Stomach (tissue), 9 donors: ENCODE data around the gene ZNF333. TPM values are rescaled to one million over a fixed set of nuclear protein-coding genes. Genes with fewer than 3 reads are reported as not detected.

ENCODE experiments used
- DNase-seq, 2 donors: peaks; one replicate each; pipeline versions ENCODE4 v3.0.0 to v3.0.0-alpha.2; 2013 to 2019
- H3K27ac ChIP-seq, 5 donors: fragments of 200-600 bp in 4 of 5; sonication (generic) in 4 of 5; one replicate each; pipeline ENCODE4 v1.5.1; 2013 to 2019; ENCODE audit warnings: mild to moderate bottlenecking in 1 of 5, moderate library complexity in 1 of 5
- H3K27me3 ChIP-seq, 3 donors: fragments of 200-600 bp; sonication (generic); one replicate each; pipeline ENCODE4 v1.5.1; 2017 to 2019; ENCODE audit warnings: mixed run types in 1 of 3
- H3K36me3 ChIP-seq, 4 donors: fragments of 200-600 bp; sonication (generic); 1 replicate in 3 of 4; 2 replicates in 1 of 4; pipeline ENCODE4 v1.5.1; 2016 to 2019
- H3K4me1 ChIP-seq, 4 donors: fragments of 200-600 bp; sonication (generic); one replicate each; pipeline ENCODE4 v1.5.1; 2016 to 2019
- H3K4me3 ChIP-seq, 4 donors: fragments of 200-600 bp; sonication (generic) in 3 of 4; one replicate each; pipeline ENCODE4 v1.5.1; 2016 to 2019; ENCODE audit warnings: mild to moderate bottlenecking in 1 of 4
- H3K9me3 ChIP-seq, 4 donors: fragments of 200-600 bp; sonication (generic); one replicate each; pipeline ENCODE4 v1.5.1; 2016 to 2019
- CTCF ChIP-seq, 7 experiments: fragments of 450-650 bp in 4 of 7; fragments of 200-600 bp in 3 of 7; sonication (generic) in 3 of 7; IDR thresholded peaks; one replicate each; pipeline ENCODE4 v1.5.1; 2016 to 2019; ENCODE audit warnings: antibody characterized with exemption in 7 of 7, control low read depth in 2 of 7, mild to moderate bottlenecking in 1 of 7
- EP300 ChIP-seq: sonication (generic); formaldehyde crosslinking; IDR thresholded peaks from one replicate; pipeline ENCODE4 v1.6.1; 2017; ENCODE audit warnings: antibody characterized with exemption
- POLR2A ChIP-seq, 4 donors: fragments of 450-650 bp; IDR thresholded peaks; one replicate each; pipeline ENCODE4 v1.6.1; 2016; ENCODE audit warnings: antibody characterized with exemption in 4 of 4, control low read depth in 2 of 4, mild to moderate bottlenecking in 1 of 4, moderate library complexity in 1 of 4
- POLR2AphosphoS5 ChIP-seq, 3 donors: sonication (generic); formaldehyde crosslinking; IDR thresholded peaks; one replicate each; pipeline ENCODE4 v1.6.1; 2016; ENCODE audit warnings: antibody characterized with exemption in 3 of 3
- WGBS, 5 donors: extraction: QIAGEN DNeasy Blood & Tissue Kit in 3 of 5; methylation state at CpG; one replicate each; pipeline versions ENCODE4 v1.1.5 to v1.1.7; 2013 to 2018; 5-methylcytosine and 5-hydroxymethylcytosine counted together
- intact Hi-C: fragments of 100-400 bp; cut with DNase I; formaldehyde crosslinking; loops from one replicate; pipeline ENCODE4 v1.15.1; 2023; ENCODE audit warnings: low total_unique reads
- polyA plus RNA-seq, 3 donors: library from polyadenylated mRNA; stranded (reverse); fragments of 200-250 nt; gene quantifications; one replicate each; pipeline ENCODE4 v1.2.3, GENCODE V29; 2013
- total RNA-seq, 5 donors: library from RNA; depleted of rRNA; stranded (reverse); fragments of >200 nt; gene quantifications; one replicate each; pipeline versions ENCODE4 v1.1.0 to v1.2.3, GENCODE V29; 2014 to 2016
- donor health status: healthy with polysubstance abuse.
- donor health status: Bipolar disorder and iron deficiency.
- donor health status: healthy.

Gene ZNF333
- total and polyA plus RNA-seq, 8 donors: 3.8 to 25.9 (median 5.2) TPM

DNA sequence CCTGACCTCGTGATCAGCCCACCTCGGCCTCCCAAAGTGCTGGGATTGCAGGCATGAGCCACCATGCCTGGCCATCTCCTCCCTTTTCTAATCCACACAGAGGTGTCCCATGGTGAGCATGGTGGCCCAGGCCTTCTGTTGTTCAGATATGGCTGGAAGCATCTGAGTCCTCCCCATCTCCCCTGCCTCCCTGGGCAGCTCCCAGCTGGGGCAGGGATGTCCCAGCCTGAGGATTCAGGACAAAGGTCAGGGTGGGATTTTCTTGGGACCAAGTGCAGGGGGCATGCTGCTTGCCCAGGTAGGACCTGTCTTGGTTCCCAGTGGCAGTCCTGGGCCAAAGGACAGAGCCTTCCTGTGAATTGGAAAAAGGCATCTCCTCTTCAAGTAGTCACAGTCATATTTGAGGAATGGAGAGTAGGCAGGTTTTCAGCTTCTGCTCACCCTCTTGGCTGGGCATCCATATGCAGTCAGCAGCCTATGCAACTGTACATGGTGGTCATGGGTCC lies 77.7 kb downstream of the ZNF333 start:
- H3K27me3 ChIP-seq: peaks cover 0 to 6% (median 0%) of the 10 kb centered on the region in 3 donors
- no peak for TF ChIP-seq POLR2A (IDR thresholded peaks at IDR 0.05)
- TF ChIP-seq EP300: no peak
- no peak for TF ChIP-seq CTCF (IDR thresholded peaks at IDR 0.05)
- no peak for TF ChIP-seq POLR2AphosphoS5 (IDR thresholded peaks at IDR 0.05)
- H3K9me3 ChIP-seq: peaks cover 0 to 5% (median 0%) of the 10 kb centered on the region in 4 donors
- no peak overlapping the region for H3K27ac ChIP-seq
- no peaks in the 10 kb centered on the region for H3K4me1 ChIP-seq
- H3K4me3 ChIP-seq: no peak overlapping the region
- peaks cover 0 to 27% (median 0%) of the 10 kb centered on the region in 4 donors for H3K36me3 ChIP-seq
- peak in 1 of 2 donors; percentile 11 for DNase-seq
- intact Hi-C loops: loop anchor here (5.0 kb wide), 1 partner anchor 370 kb away; no protein-coding TSS in a partner anchor
- WGBS, 5 donors: 56 to 85% (median 76%) methylated on average over 2 of the region's 2 CpGs

GRCh38 chr19:14768001-14768400 lies 78.2 kb downstream of the ZNF333 start:
- DNase-seq: no peak
- TF ChIP-seq CTCF (IDR thresholded peaks at IDR 0.05) (no peak), POLR2A (IDR thresholded peaks at IDR 0.05) (no peak), POLR2AphosphoS5 (IDR thresholded peaks at IDR 0.05) (no peak), EP300 (no peak)
- intact Hi-C loops: loop anchor here (5.0 kb wide), 1 partner anchor 371 kb away; no protein-coding TSS in a partner anchor
- Histone ChIP-seq H3K27ac (no peak overlapping the region), H3K4me3 (no peak overlapping the region), H3K4me1 (no peaks in the 10 kb centered on the region), H3K9me3 (peaks cover 0 to under 1% (median 0%) of the 10 kb centered on the region in 4 donors), H3K36me3 (peaks cover 0 to 24% (median 0%) of the 10 kb centered on the region in 4 donors), H3K27me3 (peaks cover 0 to 6% (median 0%) of the 10 kb centered on the region in 3 donors)
- 49 to 95% (median 82%) methylated on average over 2 of the region's 2 CpGs for WGBS, 5 donors

DNA sequence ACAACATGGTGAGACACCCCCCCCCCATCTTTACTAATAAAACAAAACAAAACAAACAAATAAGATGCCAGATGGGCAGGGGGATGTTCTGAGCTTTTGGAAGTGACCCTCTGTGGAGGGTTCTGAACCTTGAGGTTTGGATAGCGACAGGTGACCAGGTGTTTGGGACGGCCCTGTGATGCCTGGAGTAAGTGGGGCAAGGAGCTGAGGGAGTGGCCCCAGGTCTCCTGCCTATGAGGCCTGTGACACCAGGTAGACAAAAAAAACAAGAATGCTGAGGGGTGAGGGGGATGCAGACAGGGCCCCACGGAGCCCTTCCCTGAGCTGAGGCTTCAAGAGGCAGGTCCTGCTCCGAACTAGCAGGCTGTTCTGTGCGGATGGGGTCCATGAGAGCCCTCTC lies 79.4 kb downstream of the ZNF333 start:
- DNase-seq: no peak
- no peak overlapping the region for H3K27ac ChIP-seq
- peaks cover 0 to 23% (median 0%) of the 10 kb centered on the region in 4 donors for H3K36me3 ChIP-seq
- H3K4me1 ChIP-seq: no peaks in the 10 kb centered on the region
- no peak for TF ChIP-seq EP300
- no peak for TF ChIP-seq CTCF (IDR thresholded peaks at IDR 0.05)
- TF ChIP-seq POLR2A (IDR thresholded peaks at IDR 0.05): no peak
- TF ChIP-seq POLR2AphosphoS5 (IDR thresholded peaks at IDR 0.05): no peak
- no peaks in the 10 kb centered on the region for H3K9me3 ChIP-seq
- H3K4me3 ChIP-seq: no peak overlapping the region
- H3K27me3 ChIP-seq: peaks cover 0 to 9% (median 0%) of the 10 kb centered on the region in 3 donors
- intact Hi-C loops: loop anchor here (5.0 kb wide), 1 partner anchor 372 kb away; no protein-coding TSS in a partner anchor
- WGBS, 5 donors: 71 to 85% (median 77%) methylated on average over 5 of the region's 5 CpGs

DNA sequence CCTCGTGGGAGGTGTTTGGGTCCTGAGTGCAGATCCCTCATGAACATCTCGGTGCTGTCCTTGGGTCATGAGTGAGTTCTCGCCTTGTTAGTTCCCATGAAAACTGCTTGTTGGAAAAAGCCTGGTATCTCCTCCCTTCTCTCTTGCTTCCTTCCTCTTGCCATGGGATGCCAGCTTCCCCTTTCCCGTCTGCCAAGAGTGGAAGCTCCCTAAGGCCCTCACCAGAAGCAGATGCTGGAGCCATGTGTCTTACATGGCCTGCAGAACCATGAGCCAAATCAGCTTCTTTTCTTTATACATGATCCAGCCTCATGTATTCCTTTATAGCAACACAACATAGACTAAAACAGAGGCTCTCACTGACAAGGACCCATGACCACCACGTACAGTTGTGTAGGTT lies 80.3 kb downstream of the ZNF333 start:
- H3K36me3 ChIP-seq: peaks cover 0 to 16% (median 0%) of the 10 kb centered on the region in 4 donors
- WGBS, 5 donors: 66 to 84% (median 78%) methylated on average over 5 of the region's 5 CpGs

More for the DNA sequence above, 80.3 kb downstream of the ZNF333 start:
- no peak overlapping the region for H3K4me3 ChIP-seq
- intact Hi-C loops: no loop called here
- H3K4me1 ChIP-seq: no peaks in the 10 kb centered on the region
- no peak overlapping the region for H3K27ac ChIP-seq
- no peak for DNase-seq
- H3K27me3 ChIP-seq: peaks cover under 1 to 13% (median 2%) of the 10 kb centered on the region in 3 donors
- no peaks in the 10 kb centered on the region for H3K9me3 ChIP-seq
- TF ChIP-seq POLR2A (IDR thresholded peaks at IDR 0.05) (no peak), POLR2AphosphoS5 (IDR thresholded peaks at IDR 0.05) (no peak), CTCF (IDR thresholded peaks at IDR 0.05) (no peak), EP300 (no peak)
